GM18511 (cell line): ENCODE measurements around the gene DOCK1.

Experiments used
- ATAC-seq: cut with Tn5 transposase; IDR thresholded peaks from one replicate; pipeline ENCODE4 v1.9.1; 2021; ENCODE audit warnings: mild to moderate bottlenecking, moderate library complexity; ENCODE audit not compliant: unreplicated experiment

The DOCK1 gene

DNA sequence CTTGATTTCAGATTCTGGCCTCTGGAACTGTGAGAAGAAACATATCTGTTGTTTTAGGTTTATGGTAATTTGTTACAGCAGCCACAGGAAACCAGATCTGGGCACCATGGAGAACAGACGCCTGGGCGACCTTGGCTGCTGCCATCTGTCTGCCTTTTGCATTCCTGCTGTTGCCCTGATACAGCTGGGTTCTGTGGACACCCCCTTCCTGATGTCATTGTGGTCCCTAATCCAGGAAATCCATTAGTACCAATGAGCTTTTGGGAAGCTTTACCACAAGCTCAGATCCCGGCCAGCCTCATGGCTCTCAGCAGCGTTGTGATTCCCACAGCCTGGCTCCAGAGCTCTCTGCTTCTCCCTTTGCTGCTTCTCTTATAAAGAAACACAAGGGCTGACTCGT is 469.7 kb downstream of the DOCK1 start:
- no peak for ATAC-seq

GRCh38 chr10:127375461-127375860 is 470.2 kb downstream of the DOCK1 start:
- no peak for ATAC-seq

- no peak for ATAC-seq
Observed at GRCh38 chr10:127376071-127376470, 470.8 kb downstream of the DOCK1 start.

DNA sequence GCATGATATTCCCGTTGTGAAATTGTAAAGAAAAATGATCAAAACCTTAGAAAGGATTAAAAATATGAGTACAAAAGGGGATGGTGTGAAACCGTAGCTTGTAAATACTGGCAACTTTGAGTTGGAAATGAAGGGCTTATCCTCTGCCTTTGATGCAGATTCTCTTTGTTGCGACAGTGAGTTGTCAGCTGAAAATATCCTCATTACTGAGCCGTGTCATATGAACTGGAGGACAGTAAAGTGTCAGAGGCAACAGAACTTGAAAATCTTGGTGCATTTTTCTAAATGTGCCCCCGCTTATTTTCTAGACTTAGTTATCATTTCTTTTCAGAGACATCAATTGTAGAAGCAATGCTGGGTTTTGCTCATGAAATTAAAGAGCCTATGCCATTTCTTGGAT is 473.4 kb downstream of the DOCK1 start:
- ATAC-seq = no peak

DNA sequence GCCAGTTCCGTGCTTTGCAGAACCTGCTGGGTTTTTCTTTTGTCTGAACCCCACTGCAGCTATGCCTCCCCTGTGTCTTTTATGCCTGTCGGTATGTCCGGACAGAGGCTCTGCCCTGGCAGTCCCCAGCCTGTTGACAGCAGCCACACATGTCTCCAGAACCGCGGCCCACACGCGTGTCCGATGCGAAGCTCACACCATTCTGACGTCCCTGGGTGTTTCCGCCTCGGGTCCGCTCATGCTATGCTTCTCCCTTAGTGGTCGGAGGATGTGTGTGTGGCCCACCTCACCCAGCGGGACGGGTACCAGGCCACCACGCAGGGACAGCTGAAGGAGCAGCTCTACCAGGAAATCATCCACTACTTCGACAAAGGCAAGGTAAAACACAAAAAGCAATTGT is 479.3 kb downstream of the DOCK1 start:
- ATAC-seq = no peak

DNA sequence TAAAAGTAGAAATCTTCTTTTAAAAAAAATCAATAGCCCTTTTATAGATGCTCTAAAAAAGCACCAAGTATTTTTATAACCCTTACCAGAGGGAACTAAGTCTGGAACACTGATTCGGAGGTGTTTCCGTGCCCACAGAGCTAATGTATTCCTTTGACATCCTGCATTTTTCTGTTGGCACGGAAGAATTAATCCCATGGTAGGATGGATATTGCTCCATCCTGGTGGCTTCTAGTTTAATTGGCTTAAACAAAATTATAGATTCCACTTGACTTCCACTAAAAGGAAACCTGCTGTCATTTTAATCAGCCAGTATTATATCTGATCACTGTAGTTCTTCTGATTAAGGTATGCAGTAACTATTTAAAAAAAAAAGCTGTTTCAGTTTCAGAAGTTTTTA is 479.8 kb downstream of the DOCK1 start:
- ATAC-seq = no peak

GRCh38 chr10:127386606-127387327 is 481.5 kb downstream of the DOCK1 start:
- no peak for ATAC-seq

GRCh38 chr10:127391875-127392274 is 486.6 kb downstream of the DOCK1 start:
- ATAC-seq = no peak

- ATAC-seq = no peak
Observed at GRCh38 chr10:127392351-127393235, 487.4 kb downstream of the DOCK1 start.

DNA sequence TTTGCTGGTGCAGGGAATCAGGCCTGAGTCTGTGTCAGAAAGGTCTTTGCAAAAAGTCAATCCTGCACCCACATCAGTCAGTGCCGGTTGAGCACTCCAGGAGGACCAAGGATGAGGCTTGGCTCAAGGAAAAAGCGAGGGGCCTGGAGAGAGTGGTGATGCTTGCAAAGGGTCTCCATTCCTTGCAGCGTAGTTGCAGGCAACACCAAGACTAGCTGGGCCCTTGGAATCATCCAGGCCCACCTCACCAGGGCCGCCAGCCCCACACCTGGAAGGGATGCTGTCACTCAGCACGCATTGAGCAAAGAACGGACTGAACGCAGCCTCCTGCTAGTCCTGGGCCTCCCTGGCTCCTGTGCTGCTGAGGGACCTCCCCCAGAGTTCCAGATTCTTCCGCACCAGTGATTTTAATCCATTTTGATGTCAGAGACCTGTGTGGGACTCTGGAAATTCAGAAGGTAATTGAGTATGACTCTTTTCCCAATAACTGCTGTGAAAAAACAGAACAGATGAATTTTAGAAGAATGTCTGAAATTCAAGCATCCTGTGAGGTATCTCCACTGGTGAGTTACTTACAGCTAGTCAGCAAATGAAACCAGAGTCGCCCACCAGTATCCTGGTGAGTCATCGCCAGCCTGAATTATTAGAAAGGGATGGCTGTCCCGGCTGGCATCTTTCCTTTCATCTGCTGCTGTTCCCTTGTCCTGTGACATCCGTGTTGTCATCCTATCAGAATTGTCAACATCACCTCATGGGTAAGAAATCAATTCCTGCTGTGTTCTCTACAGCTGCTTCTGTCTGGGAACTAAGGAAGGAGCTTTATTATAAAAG is 493.1 kb downstream of the DOCK1 start:
- ATAC-seq = no peak

GRCh38 chr10:127398971-127399365 is 493.7 kb downstream of the DOCK1 start:
- ATAC-seq = no peak

DNA sequence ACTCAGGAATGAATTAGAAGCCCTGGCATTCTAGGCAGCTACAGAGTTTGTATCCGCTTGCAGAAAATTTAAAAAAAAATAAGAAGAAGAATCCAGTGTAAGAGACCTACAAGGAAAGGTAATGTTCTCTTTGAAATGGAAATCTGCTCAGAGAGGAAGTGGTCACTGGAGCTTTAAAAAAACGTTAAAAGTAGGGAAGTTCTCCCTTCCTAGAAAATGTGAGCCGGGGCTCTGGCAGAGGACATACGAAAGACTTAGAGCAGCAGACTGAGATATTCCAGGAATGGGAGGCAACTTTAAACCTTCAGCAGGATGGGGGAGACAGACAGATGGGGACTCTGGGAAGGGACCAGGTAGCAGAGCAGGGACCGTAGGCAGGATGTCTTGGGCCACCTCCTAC is 494.4 kb downstream of the DOCK1 start:
- ATAC-seq = no peak

GRCh38 chr10:127400216-127400615 is 495.0 kb downstream of the DOCK1 start:
- no peak for ATAC-seq

- no peak for ATAC-seq
Observed at GRCh38 chr10:127402596-127403409, 497.6 kb downstream of the DOCK1 start.

DNA sequence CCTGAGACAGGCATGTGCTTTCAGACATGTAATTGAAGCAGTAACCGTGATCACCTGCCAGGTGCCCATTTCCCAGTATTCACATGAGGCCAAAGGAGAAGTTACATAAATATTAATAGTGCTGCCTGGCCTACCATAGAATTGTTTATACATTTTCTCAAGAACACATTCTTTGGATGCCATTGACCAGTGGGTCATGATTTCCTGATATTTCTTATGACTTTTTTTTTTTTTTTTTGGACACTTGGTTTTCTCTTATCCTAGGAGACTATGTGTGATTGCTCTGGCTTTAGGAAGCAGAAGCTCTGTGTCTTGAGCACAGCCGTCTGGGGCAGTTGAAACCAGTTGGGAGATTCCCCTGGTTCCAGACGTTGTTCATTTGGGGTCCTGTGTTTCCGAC is 500.0 kb downstream of the DOCK1 start:
- no peak for ATAC-seq

DNA sequence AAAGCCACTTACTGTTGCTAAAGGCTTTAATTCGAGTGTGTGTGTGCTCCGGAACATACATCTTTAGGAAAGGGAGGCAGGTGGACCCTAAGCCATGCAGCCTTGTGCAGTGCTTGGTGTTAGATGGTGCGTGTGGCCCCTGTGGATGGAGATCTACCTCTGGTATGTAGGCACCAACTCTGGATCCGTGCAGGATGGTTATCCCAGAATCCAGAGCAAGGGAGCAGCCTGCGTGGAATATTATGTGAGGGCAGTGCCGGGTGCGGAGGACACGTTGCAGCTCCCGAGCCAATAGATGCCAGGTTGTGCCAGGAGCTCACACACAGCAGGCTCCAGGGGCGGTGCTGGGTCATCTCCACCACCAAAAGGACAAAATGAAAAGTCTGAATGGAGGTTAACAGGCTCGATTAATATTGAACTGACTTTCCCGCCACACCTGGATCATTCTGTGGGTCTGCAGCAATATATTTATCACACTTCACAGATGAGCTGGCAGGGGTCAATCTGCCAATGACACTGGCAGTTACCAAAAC is 500.9 kb downstream of the DOCK1 start:
- ATAC-seq = no peak

DNA sequence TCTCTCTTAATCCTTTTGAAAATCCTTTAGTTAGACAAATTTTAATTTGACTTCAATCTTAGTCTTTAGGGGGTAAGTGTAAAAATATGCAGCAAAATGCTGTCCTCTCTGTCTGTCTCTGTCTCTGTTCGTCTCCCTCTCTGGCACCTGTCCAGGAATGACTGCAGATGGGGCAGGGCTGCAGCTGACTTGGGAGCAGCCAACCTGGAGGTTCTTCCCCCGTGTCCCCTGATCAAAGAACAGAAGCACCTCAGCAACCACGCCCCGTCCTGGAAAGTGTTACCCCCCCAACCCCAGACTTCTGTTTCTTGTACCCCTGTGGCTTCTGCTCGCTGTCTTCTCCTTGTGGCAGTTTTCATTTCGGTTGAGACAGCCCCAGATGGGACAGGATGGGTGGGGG is 502.3 kb downstream of the DOCK1 start:
- no peak for ATAC-seq

DNA sequence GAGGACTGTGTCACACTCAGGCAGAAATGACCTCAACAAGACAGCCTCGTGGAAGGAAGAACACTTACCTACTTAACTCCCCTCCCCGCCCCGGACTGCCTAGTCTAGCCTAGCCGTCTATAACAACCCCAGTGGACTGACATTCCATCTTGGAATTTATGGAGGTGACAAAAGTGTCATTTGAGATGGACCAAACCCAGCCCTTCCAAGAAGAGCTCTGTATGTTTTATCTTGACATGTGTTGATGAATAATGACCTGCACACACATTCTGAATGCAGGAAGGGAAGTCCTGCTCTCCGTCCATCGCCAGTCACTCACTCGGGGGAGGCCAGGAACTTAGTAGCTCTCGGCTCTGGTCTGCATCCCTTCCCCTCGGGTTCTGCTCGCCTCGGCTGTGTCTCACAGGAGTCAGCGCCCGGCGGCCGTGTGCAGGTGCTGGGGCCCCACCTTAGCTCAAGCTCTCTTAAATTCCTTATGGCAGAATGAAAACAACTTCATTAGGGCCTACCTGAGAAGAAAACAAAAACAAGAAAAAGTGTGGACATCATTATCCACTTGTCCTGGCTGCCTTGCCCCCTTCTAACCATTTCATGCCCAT is 503.0 kb downstream of the DOCK1 start:
- ATAC-seq = no peak

GRCh38 chr10:127408733-127409132 is 503.5 kb downstream of the DOCK1 start:
- no peak for ATAC-seq

- no peak for ATAC-seq
Observed at GRCh38 chr10:127410030-127410429, 504.8 kb downstream of the DOCK1 start.
